SW480 (cell line): Measurements from ENCODE around the gene NME3.

Experiments
- DNase-seq: peaks from one replicate; pipeline ENCODE4 v3.0.0-alpha.2; 2016; ENCODE audit warnings: low spot score

NME3 gene

DNA sequence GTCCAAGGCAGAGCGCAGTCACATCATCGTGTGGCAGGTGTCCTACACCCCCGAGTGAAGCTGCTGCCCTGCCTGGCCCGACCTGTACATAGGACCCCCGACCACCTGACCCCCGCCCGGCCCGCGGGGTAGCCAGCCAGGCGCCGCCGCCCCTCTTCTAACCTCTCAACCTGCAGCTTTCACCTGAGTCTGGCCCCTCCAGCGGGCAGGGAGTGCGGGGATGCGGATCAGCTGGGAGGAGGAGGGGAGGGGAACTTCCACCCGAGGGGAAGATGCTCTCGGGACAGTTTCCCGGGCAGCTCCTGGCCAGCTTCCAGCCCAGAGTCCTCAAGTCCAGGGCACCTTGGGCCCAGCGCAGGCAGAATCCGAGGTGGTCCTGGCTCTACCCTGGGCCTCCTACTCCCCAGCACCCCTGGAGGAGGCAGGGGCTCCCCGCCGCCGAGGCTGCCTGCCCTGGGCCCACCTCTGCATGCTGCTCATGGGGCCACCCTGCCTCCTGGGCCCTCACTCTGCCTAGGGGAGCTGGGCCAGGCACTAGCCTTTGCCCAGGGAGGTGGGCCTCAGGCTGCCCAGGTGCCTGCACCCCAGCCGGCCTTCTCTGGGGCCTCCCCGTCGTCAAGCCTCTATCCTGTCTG, 2.5 kb downstream of the NME3 start:
- no peak for DNase-seq

DNA sequence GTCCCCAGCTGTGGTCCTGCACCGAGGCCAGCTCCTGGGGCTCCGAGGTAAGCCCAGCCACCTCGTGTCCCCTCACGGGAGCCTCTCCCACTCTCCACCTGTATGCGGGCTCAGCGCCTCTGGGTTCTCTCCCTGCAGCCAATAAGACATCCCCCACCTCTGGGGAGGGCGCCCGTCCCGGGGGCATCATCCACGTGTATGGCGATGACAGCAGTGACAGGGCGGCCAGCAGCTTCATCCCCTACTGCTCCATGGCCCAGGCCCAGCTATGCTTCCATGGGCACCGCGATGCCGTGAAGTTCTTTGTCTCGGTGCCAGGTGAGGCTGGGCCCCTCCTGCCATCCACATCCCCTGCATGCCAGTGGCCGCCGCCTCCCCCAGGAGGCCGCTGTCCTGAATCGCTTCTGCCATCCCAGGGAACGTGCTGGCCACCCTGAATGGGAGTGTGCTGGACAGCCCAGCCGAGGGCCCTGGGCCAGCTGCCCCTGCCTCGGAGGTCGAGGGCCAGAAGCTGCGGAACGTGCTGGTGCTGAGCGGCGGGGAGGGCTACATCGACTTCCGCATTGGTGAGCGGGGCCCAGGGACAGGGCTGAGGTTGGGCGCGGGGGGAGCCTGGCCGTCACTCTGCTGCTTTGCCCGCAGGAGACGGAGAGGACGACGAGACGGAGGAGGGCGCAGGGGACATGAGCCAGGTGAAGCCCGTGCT, 3.1 kb downstream of the NME3 start:
- no peak for DNase-seq

DNA sequence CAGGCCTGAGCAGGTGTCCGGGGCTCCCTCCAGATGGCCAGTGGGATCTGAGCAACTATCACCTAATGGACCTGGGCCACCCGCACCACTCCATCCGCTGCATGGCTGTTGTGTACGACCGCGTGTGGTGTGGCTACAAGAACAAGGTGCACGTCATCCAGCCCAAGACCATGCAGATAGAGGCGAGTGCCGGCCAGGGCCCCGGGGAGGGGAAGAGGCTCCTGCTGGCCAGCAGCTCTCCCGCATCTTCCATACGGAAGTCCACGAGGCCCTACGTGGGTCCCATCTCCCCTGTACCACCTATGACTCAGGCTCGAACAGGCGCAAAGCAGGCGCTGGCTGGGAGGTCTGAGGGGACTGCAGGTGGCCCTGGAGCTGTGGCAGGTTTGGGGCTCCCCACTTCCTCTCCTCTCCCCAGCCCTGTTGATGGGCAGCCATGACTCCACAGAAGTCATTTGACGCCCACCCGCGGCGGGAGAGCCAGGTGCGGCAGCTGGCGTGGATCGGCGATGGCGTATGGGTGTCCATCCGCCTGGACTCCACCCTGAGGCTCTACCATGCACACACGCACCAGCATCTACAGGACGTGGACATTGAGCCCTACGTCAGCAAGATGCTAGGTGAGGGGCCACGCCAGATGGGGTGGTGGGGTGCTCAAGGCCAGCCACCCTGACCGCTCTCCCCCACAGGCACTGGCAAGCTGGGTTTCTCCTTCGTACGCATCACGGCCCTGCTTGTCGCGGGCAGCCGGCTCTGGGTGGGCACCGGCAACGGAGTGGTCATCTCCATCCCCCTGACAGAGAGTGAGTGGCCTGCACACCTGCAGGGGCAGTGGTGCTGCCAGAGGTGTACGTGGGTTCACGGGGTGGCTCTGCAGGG, 4.0 kb downstream of the NME3 start:
- no peak for DNase-seq

DNA sequence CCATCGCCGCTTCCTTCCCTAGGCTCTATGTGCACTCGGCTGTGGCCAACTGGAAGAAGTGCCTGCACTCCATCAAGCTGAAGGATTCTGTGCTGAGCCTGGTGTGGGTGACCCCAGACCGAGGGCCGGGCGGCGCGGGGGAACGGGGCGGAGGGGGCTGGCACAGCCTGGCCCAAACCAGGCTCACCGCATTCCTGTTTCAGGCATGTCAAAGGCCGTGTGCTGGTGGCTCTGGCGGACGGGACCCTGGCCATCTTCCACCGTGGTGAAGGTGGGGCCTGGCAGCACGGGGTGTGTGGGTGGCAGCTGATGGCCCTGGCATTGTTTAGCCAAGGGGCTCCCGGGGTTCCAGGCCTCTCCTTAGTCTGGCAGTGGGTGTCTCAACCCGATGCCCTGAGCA, 4.6 kb downstream of the NME3 start:
- DNase-seq, result no peak

DNA sequence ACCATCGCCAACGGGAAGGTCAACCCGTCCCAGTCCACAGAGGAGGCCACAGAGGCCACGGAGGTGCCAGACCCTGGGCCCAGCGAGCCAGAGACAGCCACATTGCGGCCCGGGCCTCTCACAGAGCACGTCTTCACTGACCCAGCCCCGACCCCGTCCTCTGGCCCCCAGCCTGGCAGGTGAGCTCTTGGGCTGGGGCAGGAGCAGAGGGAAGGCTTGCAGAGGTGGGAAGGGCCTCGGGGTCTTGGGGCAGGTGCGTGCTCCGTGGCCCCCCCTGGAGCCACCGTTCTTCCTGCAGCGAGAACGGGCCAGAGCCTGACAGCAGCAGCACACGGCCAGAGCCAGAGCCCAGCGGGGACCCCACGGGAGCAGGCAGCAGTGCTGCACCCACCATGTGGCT, 5.1 kb downstream of the NME3 start:
- DNase-seq, result no peak

DNA sequence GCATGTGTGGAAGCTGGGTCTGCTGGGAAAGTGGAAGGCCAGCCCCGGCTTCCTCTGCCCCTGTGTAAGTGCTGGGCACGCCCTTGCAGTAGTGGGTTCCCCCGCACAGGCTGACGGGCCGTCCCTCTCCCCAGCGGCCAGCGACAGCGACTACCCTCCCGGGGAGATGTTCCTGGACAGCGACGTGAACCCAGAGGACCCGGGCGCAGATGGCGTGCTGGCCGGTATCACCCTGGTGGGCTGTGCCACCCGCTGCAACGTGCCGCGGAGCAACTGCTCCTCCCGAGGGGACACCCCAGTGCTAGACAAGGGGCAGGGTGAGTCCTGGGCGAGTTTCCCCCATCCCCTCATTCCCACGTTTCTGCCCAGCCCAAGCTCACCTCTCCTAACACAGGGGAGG, 5.5 kb downstream of the NME3 start:
- no peak for DNase-seq

DNA sequence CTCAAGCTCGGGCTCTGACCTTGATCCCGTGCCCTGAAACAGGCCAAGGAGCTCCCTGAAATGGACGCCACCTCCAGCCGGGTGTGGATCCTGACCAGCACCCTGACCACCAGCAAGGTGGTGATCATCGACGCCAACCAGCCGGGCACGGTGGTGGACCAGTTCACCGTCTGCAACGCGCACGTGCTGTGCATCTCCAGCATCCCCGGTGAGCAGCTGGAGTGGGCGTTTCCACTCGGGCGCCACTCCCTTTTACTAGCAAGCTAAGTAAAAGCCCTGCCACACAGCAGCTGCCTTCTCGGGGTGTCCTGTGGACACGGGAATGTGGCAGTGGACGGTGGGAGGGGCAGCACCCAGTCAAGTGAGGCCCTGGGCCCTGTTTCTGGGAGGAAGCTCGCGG, 6.4 kb downstream of the NME3 start:
- no peak for DNase-seq

DNA sequence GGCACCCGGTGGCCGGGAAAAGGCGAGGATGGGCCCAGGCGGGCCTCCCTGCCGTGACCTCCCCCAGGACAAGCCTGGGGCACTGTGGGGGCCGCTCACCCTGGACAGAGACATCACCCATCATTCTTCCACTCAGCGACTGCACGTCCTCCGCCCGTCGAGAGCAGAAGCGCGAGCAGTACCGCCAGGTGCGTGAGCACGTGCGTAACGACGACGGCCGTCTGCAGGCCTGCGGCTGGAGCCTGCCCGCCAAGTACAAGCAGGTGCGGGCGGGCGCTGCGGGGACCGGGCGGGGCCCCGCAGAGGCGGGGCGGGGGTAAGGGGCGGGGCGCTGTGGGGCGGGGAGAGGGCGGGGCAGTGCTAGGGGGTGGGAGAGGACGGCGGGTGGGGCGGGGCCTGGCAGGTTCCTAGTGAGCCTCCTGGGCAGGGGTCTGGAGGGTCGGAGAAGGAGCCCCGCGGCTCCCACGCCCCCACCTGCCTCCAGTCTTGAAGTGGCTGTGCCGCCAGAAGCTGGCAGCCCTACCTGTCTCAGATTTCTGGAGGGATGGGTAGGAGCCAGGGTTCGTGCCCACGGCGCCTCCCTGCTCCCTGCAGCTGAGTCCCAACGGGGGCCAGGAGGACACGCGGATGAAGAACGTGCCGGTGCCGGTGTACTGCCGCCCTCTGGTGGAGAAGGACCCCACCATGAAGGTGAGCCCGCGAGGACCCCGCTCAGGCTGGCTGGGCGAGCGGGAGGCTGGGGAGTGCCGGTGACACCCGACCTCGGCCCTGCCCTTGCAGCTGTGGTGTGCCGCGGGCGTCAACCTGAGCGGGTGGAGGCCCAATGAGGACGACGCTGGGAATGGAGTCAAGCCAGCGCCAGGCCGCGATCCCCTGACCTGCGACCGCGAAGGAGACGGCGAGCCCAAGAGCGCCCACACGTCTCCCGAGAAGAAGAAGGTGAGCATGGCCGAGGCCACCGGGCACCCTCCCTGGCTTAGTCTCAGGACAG, 7.5 kb downstream of the NME3 start:
- DNase-seq, result no peak

DNA sequence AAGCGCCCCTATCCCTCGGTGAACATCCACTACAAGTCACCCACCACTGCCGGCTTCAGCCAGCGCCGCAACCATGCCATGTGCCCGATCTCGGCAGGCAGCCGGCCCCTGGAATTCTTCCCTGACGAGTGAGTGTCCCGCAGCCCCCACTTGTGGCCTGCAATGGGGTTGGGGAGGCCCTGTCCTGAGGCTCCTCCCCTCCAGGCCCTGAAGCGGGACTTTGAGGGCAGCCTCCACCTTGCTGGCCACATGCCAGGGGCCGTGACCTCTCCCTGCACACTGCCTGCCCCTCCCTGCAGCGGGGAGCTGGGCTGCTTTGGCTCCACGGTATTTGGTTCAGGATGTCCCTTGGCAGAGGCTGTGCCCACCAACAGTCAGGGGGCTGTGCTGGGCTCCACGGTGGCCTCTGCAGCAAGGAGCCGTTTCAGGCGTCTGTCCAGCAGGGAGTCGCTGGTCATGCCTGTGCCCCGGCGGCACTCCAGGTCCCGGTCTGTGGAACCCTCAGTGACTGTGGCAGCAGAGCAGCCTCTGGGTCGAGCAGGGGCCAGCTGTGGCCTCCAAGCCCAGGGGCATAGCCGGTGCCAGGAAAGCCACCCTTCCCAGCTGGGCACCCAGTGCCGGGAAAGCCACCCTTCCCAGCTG, 8.3 kb downstream of the NME3 start:
- DNase-seq, result no peak

DNA sequence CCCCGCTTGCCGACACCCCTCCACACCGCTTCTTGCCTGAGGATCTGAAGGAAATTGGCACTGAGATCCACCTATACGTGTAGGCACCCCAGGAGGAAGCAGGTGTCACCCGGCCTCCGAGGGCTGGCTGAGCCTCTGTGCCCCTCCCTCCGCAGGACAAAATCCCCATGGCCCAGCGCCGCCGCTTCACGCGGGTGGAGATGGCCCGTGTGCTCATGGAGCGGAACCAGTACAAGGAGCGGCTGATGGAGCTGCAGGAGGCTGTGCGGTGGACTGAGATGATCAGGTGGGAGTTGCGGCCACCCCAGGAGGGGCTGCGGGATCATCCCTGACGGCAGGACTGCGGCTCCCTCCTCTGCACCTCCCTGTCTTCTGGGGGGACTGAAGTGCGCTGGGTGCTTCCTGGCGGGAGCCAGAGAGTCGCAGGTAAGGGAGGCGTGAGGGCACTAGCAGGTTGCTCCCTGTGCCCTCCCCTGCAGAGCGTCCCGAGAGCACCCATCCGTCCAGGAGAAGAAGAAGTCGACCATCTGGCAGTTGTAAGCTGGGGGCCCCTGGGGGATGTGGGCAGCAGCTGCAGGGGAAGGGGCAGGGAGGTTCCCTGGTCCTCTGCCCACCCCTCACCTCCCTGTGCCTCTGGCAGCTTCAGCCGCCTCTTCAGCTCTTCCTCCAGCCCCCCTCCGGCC, 9.0 kb downstream of the NME3 start:
- no peak for DNase-seq

DNA sequence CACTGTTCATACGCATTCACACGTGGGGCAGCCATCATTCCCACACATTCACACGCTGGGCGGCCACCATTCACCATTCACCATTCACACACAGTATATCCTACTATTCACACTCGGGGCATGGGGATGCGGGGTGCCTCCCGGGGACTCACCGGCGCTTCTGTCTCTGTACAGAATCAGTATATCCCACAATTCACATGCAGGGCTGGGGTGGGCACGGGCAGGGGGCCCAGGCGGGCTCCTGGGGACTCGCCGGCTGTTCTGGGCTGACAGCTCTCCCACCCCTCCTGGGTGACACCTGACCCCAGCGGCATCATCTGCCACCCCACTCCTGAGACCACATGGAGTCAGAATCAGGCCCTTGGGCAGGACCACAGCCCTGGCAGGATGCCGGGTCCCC, 9.6 kb downstream of the NME3 start:
- no peak for DNase-seq

DNA sequence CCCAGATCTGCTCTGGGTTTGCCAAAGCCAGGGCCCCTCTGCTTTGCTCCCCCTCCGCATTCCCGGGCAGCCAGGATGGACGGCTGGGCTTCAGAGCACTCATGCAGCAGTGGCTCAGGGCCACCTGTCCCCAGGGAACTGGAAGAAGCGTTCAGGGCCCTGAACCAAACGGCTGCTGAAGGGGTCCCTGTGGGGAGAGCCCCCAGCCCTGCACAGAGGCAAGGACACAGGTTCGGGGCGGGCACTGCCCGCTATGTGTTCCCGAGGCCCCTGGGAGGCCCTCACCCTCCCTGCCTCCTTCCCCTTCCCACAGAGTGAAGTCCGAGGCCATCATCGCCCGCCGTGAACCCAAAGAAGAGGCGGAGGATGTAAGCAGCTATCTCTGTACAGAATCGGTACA, 10.4 kb downstream of the NME3 start:
- DNase-seq, result no peak

DNA sequence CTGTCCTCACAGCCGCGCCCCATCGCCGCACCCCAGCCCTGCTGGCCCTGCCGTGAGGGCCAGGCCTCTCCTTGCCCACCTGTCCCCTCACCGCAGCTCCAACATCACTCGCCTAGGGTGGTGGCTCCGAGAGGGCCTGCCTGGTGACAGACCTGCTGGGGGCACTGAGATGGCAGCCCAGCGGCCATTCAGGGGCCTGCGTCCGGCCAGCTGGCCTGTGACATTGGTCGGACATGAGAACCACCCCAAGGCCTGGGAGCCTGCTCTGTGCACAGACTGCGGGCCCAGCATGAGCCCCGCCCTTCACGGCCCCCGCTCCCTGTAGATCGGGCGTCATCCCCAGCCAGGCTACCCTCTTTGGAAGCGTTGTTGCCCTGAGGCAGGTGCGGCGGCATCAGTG, 11.8 kb downstream of the NME3 start:
- no peak for DNase-seq

DNA sequence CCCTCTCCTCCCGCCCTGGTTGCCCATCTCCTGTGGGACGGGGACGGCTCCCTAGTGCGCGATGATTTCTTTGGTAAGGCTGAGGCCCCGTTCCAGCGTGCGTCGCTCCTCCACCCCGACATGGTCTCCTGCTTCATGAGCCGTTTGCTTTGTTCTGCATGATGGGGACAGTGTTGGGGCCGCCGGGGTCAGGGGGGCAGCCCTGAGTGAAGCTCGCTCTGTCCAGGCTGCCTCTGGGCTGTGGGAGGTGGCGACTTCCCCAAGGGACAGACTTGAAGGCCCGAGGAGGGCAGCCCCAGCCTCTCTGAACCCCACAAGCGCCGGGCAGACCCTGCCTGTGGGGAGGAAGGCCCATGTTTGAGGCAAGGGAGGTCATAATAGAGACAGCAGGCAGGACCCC, 12.4 kb downstream of the NME3 start:
- no peak for DNase-seq

DNA sequence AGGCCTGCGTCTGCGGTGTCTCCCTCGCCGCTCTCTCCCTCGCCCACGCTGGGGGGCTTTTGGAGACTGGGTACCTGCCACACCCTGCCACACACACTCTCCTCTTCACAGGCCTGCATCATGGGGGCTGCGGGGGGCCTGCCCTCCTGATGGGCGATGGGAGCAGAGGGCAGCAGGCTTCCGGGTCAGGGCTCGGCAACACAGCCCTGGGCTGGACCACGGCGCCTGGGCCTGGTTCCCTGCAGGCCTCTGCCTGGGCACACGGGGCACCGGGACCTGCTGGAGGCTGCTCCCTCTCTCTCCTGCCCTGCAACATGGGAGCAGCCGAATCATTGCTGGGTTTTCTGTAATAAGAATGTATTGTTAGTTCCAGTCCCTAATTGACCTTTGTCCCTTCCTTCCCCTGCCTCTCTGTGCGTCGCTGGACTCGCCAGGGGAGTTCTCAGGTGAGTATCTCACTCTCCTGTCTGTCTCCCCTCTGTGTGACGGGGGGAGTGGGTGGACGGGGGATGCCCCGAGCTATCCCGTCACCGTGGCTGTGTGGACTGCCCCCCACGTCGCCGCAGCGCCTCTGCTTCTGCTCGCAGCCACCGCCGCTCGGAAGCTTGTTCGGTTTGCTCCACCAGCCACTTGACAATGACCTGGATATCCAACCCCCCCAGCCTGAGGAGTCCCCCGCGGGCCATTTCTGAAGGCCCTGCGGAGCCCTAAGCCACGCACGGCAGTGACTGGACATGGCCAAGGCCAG, 13.5 kb downstream of the NME3 start:
- DNase-seq, result no peak

DNA sequence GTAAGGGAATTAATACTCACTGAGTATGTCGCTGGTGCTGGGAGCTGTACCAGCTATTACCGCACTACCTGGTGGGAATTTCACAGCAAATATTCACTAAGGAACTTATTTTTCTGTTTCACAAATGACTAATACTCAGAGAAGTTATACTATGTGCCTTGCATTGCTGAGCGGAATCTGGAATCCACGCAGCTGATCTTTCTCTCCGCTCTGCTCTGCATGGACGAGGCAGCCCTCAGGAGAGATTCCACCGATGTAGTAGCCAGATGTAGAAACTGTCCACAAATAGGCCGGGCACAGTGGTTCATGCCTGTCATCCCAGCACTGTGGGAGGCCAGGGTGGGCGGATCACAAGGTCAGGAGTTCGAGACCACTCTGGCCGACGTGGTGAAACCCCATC, 17.1 kb downstream of the NME3 start:
- no peak for DNase-seq

DNA sequence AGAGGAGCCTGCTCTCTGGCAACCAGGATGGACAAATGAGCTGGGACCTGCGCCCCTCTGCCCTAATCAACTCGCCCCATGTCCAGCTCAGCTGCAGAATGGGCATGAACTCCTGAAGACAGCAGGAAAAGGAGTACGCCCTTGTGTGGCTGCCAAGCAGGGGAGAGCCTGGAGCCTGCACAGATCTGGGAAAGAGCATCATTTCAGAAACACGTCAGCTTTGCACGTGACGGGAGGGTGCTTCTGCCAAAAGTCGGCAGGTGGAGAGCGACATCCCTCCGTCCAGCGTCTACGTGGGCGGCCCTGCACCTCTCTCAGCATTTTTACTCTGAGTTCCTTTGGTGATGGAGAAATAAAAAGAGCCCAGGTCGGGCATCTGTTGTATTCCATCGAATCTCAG, 18.5 kb downstream of the NME3 start:
- no peak for DNase-seq

DNA sequence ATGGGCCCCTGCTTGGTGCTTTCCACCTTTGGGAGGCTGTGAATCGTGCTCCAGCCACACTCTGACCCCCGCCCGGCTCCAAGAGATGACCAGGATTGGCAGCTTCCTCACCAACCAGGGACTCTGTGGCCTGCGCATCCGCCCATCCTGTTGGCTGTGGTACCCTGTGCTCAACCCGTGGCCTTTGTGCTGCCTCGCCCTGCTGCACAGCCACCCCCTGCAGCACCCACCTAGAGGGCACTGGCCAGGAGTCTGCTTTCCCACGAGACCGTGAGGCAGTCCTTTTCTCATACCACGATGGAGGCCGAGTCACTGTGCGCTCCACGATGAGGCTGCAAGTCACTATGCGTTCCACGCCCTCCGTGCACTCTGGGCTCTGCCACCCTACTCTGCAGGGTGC, 19.4 kb downstream of the NME3 start:
- DNase-seq, result no peak

DNA sequence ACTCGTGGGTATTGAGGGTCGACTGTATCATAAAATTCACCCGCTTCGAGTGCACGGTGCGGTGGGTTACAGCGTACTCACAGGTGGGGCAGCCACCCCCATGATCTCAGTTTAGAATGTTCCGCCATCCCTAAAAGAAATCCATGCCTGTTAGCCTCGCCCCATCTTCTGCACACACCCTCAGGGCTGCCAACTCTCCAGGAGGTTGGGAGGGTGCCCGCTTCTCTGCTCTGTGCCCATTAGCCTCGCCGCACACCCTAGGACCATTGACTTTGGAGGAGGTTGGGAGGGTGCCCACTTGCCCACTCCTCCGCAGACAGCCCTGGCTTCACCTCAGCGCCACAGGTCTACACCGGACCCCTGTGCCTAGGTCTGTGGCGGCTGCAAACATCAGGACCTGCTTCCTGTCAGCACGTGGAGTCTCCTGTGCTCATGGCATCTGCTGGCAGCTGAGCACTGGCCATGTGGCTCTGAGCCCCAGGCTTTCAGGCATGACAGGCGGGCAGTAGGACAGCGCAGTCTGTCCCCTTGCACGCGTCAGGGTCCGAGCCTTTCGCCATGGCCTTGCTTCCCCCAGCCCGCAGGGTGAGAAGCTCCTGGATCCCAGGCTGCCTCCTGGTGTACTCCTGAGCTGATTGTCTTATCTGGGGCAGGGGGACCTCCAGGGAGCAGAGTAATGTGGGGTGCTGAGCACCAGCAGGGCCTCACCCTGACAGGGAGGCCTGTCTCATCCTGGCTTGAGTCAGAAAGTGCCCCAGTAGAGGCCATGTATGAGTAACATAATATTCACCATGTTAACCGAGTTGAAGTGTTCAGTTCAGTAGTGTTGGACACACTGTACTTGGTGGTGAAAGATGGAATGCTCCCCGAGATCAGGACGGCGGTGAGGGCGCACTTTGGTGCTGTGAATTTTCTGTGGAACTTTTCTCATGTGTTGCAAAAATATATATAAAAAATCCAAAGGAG, 21.9 kb downstream of the NME3 start:
- no peak for DNase-seq
